Loucy (cell line): ENCODE results near the gene PFKFB2.

Experiments used
- H2AFZ ChIP-seq: fragments of 200-600 bp; sonication (generic); 2 replicates; pipeline ENCODE4 v1.6.0; 2016; ENCODE audit warnings: antibody characterized with exemption, mild to moderate bottlenecking, low read length, moderate library complexity
- H3F3A ChIP-seq: fragments of 200-600 bp; 2 replicates; pipeline ENCODE4 v1.6.0; 2016; ENCODE audit warnings: antibody characterized with exemption, low read depth, mild to moderate bottlenecking
- H3K27me3 ChIP-seq: fragments of 200-600 bp; sonication (generic); 2 replicates; pipeline ENCODE4 v1.6.1; 2014; ENCODE audit warnings: low read length, mild to moderate bottlenecking; ENCODE audit not compliant: insufficient read depth, poor library complexity, severe bottlenecking
- H3K36me3 ChIP-seq: fragments of 200-600 bp; sonication (generic); 2 replicates; pipeline ENCODE4 v1.6.1; 2016; ENCODE audit warnings: low read length; ENCODE audit not compliant: insufficient read depth
- H3K4me1 ChIP-seq: fragments of 200-600 bp; sonication (generic); 2 replicates; pipeline ENCODE4 v1.5.1; 2014; ENCODE audit warnings: low read length, mild to moderate bottlenecking; ENCODE audit not compliant: insufficient read depth, poor library complexity, severe bottlenecking
- H3K4me2 ChIP-seq: fragments of 200-600 bp; sonication (generic); 2 replicates; pipeline ENCODE4 v1.6.0; 2014; ENCODE audit warnings: antibody characterized with exemption, low read length, low read depth, mild to moderate bottlenecking; ENCODE audit not compliant: poor library complexity, severe bottlenecking
- H3K4me3 ChIP-seq: fragments of 200-600 bp; sonication (generic); 2 replicates; pipeline ENCODE4 v1.5.1; 2014; ENCODE audit warnings: low read length, mild to moderate bottlenecking, mixed read lengths; ENCODE audit not compliant: poor library complexity, severe bottlenecking
- H3K79me2 ChIP-seq: fragments of 200-600 bp; sonication (generic); 2 replicates; pipeline ENCODE4 v1.6.1; 2014; ENCODE audit warnings: low read length; ENCODE audit not compliant: insufficient read depth
- H3K9ac ChIP-seq: fragments of 200-600 bp; sonication (generic); 2 replicates; pipeline ENCODE4 v1.6.0; 2014; ENCODE audit warnings: mild to moderate bottlenecking, low read depth, low read length, moderate library complexity; ENCODE audit not compliant: poor library complexity, severe bottlenecking
- H3K9me2 ChIP-seq: fragments of 200-600 bp; sonication (generic); replicated peaks from 2 replicates; pipeline ENCODE4 v1.6.1; 2016; ENCODE audit warnings: low read depth, low read length, mixed read lengths
- H3K9me3 ChIP-seq: fragments of 200-600 bp; sonication (generic); 2 replicates; pipeline ENCODE4 v1.6.1; 2014; ENCODE audit warnings: mild to moderate bottlenecking, antibody characterized with exemption, low read length, low read depth; ENCODE audit not compliant: insufficient read depth
- H4K20me1 ChIP-seq: fragments of 200-600 bp; sonication (generic); 2 replicates; pipeline ENCODE4 v1.6.0; 2014; ENCODE audit warnings: antibody characterized with exemption, low read length, mild to moderate bottlenecking; ENCODE audit not compliant: insufficient read depth, poor library complexity, severe bottlenecking
- EZH2phosphoT487 ChIP-seq: fragments of 200-600 bp; IDR thresholded peaks from 2 replicates; pipeline ENCODE4 v1.6.1; 2018; ENCODE audit warnings: antibody characterized with exemption, mild to moderate bottlenecking, moderate library complexity, borderline replicate concordance
- TF ChIP-seq, protein P1 (sequence below): fragments of 200-600 bp; sonication (generic); conservative IDR thresholded peaks from 2 replicates; pipeline ENCODE4 v1.5.1; 2014; ENCODE audit warnings: mild to moderate bottlenecking, antibody characterized with exemption, low read length

PFKFB2 gene

DNA sequence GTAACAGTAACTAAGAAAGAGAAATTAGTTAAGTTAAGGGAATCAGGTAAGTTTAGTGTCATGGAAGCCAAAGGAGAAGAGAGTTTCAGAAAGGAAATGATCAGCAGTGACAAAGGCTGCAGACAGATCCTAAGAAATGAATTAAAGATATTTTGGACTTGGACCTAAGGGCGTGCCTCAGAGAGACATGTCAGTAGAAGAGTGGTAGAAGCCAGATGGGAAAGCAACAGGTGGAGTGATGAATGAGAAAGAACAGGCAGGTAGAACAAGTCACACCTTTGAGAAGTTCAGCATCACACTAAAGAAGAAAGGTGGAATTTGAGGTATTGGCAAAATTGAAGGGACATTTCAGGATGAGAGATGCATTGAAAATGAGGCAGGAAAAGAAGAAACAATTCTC, 49.6 kb downstream of the PFKFB2 start:
- Histone ChIP-seq H3K79me2 (no peaks in the 10 kb centered on the region), H3K9me2 (no peaks in the 10 kb centered on the region), H2AFZ (no peak overlapping the region), H4K20me1 (no peaks in the 10 kb centered on the region), H3F3A (no peaks in the 10 kb centered on the region), H3K9ac (no peak overlapping the region), H3K4me2 (no peak overlapping the region), H3K4me1 (no peaks in the 10 kb centered on the region), H3K4me3 (no peak overlapping the region), H3K36me3 (no peaks in the 10 kb centered on the region), H3K9me3 (no peaks in the 10 kb centered on the region), H3K27me3 (no peaks in the 10 kb centered on the region)
- no peak for TF ChIP-seq EZH2phosphoT487
- TF ChIP-seq, protein P1, sequence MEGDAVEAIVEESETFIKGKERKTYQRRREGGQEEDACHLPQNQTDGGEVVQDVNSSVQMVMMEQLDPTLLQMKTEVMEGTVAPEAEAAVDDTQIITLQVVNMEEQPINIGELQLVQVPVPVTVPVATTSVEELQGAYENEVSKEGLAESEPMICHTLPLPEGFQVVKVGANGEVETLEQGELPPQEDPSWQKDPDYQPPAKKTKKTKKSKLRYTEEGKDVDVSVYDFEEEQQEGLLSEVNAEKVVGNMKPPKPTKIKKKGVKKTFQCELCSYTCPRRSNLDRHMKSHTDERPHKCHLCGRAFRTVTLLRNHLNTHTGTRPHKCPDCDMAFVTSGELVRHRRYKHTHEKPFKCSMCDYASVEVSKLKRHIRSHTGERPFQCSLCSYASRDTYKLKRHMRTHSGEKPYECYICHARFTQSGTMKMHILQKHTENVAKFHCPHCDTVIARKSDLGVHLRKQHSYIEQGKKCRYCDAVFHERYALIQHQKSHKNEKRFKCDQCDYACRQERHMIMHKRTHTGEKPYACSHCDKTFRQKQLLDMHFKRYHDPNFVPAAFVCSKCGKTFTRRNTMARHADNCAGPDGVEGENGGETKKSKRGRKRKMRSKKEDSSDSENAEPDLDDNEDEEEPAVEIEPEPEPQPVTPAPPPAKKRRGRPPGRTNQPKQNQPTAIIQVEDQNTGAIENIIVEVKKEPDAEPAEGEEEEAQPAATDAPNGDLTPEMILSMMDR, result no peak

DNA sequence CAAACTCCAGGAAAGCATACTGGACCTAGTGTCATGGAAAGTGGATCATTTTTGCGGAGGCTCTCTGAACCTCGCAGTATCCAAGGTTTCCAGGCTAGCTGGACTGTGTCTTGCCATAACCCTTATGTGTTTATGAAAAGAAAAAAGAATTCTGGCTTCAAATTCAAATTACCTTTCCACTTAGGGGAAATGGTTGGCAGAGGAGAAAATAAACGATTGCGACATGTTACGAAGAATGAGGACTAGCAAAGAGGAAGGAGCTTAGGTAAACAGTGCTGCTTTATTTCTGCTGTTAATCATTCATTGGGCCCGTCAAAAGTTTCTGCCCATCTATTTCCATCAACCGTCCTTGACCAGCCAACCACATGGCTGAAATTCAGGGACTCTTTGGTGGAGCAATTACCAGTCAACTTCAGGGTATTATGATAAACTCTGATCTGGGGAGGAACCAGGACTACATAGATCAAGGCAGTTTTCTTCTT, 50.9 kb downstream of the PFKFB2 start, which contains the start of gene C4BPA:
C4BPA (plus strand) TSS at position 342 of the 482 bp plus-strand sequence. CDS start 8,793 bp downstream, outside the sequence.
- H2AFZ ChIP-seq, result no peak within 1 kb of the TSS
- no peaks in the 10 kb centered on the region for H3K36me3 ChIP-seq
- H3F3A ChIP-seq, result no peaks in the 10 kb centered on the region
- H3K79me2 ChIP-seq, result no peaks in the 10 kb centered on the region
- no peaks in the 10 kb centered on the region for H3K27me3 ChIP-seq
- H3K9me3 ChIP-seq, result no peaks in the 10 kb centered on the region
- H4K20me1 ChIP-seq, result no peaks in the 10 kb centered on the region
- H3K4me3 ChIP-seq, result no peak within 1 kb of the TSS
- H3K4me2 ChIP-seq, result no peak within 1 kb of the TSS
- TF ChIP-seq, protein P1, result no peak
- TF ChIP-seq EZH2phosphoT487, result no peak
- no peak within 1 kb of the TSS for H3K9ac ChIP-seq
- H3K4me1 ChIP-seq, result no peaks in the 10 kb centered on the region
- H3K9me2 ChIP-seq, result no peaks in the 10 kb centered on the region

DNA sequence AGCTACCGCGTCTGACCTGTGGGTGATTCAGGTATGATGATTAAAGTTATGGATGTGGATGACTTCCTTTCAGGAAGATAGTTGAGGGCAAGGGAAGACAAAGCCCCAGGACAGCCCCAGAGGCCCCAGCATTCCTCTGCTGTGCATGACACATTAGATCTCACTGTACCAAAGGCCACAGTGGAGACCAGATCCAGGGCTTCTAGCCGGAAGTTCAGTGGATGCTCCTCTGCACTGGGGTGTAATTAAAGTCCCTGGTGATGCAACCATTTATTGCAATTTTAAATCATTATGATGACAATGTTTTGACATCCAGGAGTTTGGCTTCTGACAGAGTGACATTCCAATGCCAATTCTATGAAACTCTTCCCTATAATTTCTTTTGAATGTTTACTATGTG, 55.9 kb downstream of the PFKFB2 start:
- H3K4me3 ChIP-seq, result no peak overlapping the region

More for the DNA sequence above, 55.9 kb downstream of the PFKFB2 start:
- TF ChIP-seq, protein P1, result no peak
- TF ChIP-seq EZH2phosphoT487, result no peak
- H4K20me1 ChIP-seq, result no peaks in the 10 kb centered on the region
- no peaks in the 10 kb centered on the region for H3F3A ChIP-seq
- H3K9ac ChIP-seq, result no peak overlapping the region
- no peaks in the 10 kb centered on the region for H3K4me1 ChIP-seq
- no peak overlapping the region for H2AFZ ChIP-seq
- H3K27me3 ChIP-seq, result no peaks in the 10 kb centered on the region
- no peaks in the 10 kb centered on the region for H3K9me3 ChIP-seq
- H3K36me3 ChIP-seq, result no peaks in the 10 kb centered on the region
- no peaks in the 10 kb centered on the region for H3K79me2 ChIP-seq
- H3K4me2 ChIP-seq, result no peak overlapping the region
- no peaks in the 10 kb centered on the region for H3K9me2 ChIP-seq
